Fibroblast of lung (primary cell): ENCODE data around the gene ANO2. TPM values are rescaled to one million over a fixed set of nuclear protein-coding genes. Genes with fewer than 3 reads are reported as not detected.
A peak's percentile ranks its signal among the peaks of the same experiment; 100 is the strongest.

Experiments used
- DNase-seq, 2 donors: peaks; one replicate each; pipeline versions ENCODE4 v3.0.0 to v3.0.0-alpha.2; 2010; ENCODE audit warnings: low read depth in 2 of 2
- H2AFZ ChIP-seq: 2 replicates; pipeline ENCODE4 v1.5.1; 2012; ENCODE audit warnings: low read length, control low read depth, inconsistent platforms
- H3K27ac ChIP-seq: 2 replicates; pipeline ENCODE4 v1.5.1; 2011; ENCODE audit warnings: low read length, control low read depth; ENCODE audit not compliant: insufficient read depth
- H3K27me3 ChIP-seq: 2 replicates; pipeline ENCODE4 v1.5.1; 2011; ENCODE audit warnings: mild to moderate bottlenecking, low read length; ENCODE audit not compliant: control insufficient read depth, insufficient read depth
- H3K36me3 ChIP-seq: 2 replicates; pipeline ENCODE4 v1.5.1; 2011; ENCODE audit warnings: low read length; ENCODE audit not compliant: control insufficient read depth, insufficient read depth
- H3K4me1 ChIP-seq: 2 replicates; pipeline ENCODE4 v1.5.1; 2011; ENCODE audit warnings: low read length; ENCODE audit not compliant: control insufficient read depth, insufficient read depth; ENCODE audit errors: extremely low read depth
- H3K4me2 ChIP-seq: 2 replicates; pipeline ENCODE4 v1.5.1; 2011; ENCODE audit warnings: low read length, control low read depth; ENCODE audit not compliant: insufficient read depth; ENCODE audit errors: extremely low read depth
- H3K4me3 ChIP-seq, 4 experiments: fragments of 200-600 bp in 1 of 4; sonication (generic) in 1 of 4; replicated peaks in 1 of 4; 2 replicates each; pipeline ENCODE4 v1.5.1; 2011 to 2016; ENCODE audit warnings: low read length in 4 of 4, low read depth in 3 of 4, mild to moderate bottlenecking in 3 of 4, control low read depth in 2 of 4, inconsistent platforms in 1 of 4, mixed read lengths in 1 of 4; ENCODE audit not compliant: insufficient read depth in 1 of 4; ENCODE audit errors: control extremely low read depth in 1 of 4
- H3K79me2 ChIP-seq: 2 replicates; pipeline ENCODE4 v1.5.1; 2012; ENCODE audit warnings: mild to moderate bottlenecking, low read length, inconsistent platforms; ENCODE audit not compliant: control insufficient read depth, insufficient read depth
- H3K9ac ChIP-seq: 2 replicates; pipeline ENCODE4 v1.5.1; 2011; ENCODE audit warnings: mild to moderate bottlenecking, low read length, control low read depth; ENCODE audit not compliant: insufficient read depth
- H3K9me3 ChIP-seq: 2 replicates; pipeline ENCODE4 v1.5.1; 2012; ENCODE audit warnings: low read depth, low read length; ENCODE audit not compliant: control insufficient read depth, insufficient read depth
- H4K20me1 ChIP-seq: 2 replicates; pipeline ENCODE4 v1.5.1; 2011; ENCODE audit warnings: low read length; ENCODE audit not compliant: control insufficient read depth, insufficient read depth; ENCODE audit errors: extremely low read depth
- EZH2 ChIP-seq: IDR thresholded peaks from 2 replicates; pipeline ENCODE4 v1.5.1; 2012; ENCODE audit warnings: low read length, control low read depth, mild to moderate bottlenecking; ENCODE audit errors: missing control alignments
- polyA plus RNA-seq, 2 donors: library from polyadenylated mRNA; depleted of rRNA in 1 of 2; stranded (reverse) in 1 of 2; unstranded in 1 of 2; fragments of >200 nt; gene quantifications; 2 replicates each; pipeline ENCODE4 v1.2.1, GENCODE V29; 2011 to 2012; ENCODE audit warnings: missing spikeins in 1 of 2
- total RNA-seq: library from RNA; depleted of rRNA; stranded (reverse); fragments of >200 nt; gene quantifications from 2 replicates; pipeline ENCODE4 v1.2.1, GENCODE V29; 2014
- TF ChIP-seq, protein P1 (sequence below), 2 donors: IDR thresholded peaks in 1 of 2; conservative IDR thresholded peaks in 1 of 2; 1 replicate in 1 of 2; 2 replicates in 1 of 2; pipeline ENCODE4 v1.5.1; 2011 to 2012; ENCODE audit warnings: low read length in 2 of 2, control low read depth in 1 of 2, inconsistent platforms in 1 of 2, low read depth in 1 of 2, mild to moderate bottlenecking in 1 of 2

The ANO2 gene
- total and polyA plus RNA-seq, 2 donors (not counting 1 experiment from before 2014, with no cell fraction given) = 0.15 to 0.17 TPM

GRCh38 chr12:5716201-5716600 lies 228.9 kb downstream of the ANO2 start:
- DNase-seq = peak; percentile 14 to 22
- Histone ChIP-seq H3K27ac (no peak overlapping the region), H3K9ac (no peak overlapping the region), H4K20me1 (no peaks in the 10 kb centered on the region), H3K36me3 (no peaks in the 10 kb centered on the region), H3K9me3 (no peaks in the 10 kb centered on the region), H3K4me2 (no peak overlapping the region), H3K4me1 (no peaks in the 10 kb centered on the region), H3K27me3 (peaks cover 4% of the 10 kb centered on the region), H2AFZ (no peak overlapping the region), H3K79me2 (no peaks in the 10 kb centered on the region), H3K4me3 (no peak overlapping the region)
- TF ChIP-seq EZH2 = no peak
- TF ChIP-seq, protein P1, sequence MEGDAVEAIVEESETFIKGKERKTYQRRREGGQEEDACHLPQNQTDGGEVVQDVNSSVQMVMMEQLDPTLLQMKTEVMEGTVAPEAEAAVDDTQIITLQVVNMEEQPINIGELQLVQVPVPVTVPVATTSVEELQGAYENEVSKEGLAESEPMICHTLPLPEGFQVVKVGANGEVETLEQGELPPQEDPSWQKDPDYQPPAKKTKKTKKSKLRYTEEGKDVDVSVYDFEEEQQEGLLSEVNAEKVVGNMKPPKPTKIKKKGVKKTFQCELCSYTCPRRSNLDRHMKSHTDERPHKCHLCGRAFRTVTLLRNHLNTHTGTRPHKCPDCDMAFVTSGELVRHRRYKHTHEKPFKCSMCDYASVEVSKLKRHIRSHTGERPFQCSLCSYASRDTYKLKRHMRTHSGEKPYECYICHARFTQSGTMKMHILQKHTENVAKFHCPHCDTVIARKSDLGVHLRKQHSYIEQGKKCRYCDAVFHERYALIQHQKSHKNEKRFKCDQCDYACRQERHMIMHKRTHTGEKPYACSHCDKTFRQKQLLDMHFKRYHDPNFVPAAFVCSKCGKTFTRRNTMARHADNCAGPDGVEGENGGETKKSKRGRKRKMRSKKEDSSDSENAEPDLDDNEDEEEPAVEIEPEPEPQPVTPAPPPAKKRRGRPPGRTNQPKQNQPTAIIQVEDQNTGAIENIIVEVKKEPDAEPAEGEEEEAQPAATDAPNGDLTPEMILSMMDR (conservative IDR thresholded peaks at IDR 0.05 in 1 of 2, IDR thresholded peaks at IDR 0.05 in 1 of 2; ENCODE audit: low read depth in 1 of 2, low read length in 2 of 2) = no peak

DNA sequence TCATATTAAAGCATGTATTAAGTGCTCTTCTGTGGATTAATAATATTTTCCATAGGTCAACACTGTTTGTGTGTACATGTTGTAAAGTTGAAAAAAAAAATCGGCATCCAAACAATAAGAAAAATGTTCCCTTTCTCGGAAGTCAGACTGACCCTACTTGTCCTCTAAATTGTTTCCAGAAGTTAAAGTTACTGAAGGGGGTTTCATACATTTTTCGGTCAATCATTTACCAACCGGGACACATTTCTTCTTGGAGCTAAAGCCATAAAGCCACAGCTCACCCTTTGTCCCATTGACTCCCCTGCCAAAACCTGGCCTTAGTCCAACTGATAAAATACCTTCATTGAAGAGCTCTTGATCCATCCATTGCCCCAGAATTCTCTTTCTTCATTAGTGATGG lies 230.0 kb downstream of the ANO2 start:
- no peaks in the 10 kb centered on the region for H3K9me3 ChIP-seq
- no peak overlapping the region for H3K4me2 ChIP-seq
- H3K36me3 ChIP-seq = no peaks in the 10 kb centered on the region
- no peaks in the 10 kb centered on the region for H3K27me3 ChIP-seq
- H4K20me1 ChIP-seq = no peaks in the 10 kb centered on the region
- TF ChIP-seq, protein P1 (conservative IDR thresholded peaks at IDR 0.05 in 1 of 2, IDR thresholded peaks at IDR 0.05 in 1 of 2; ENCODE audit: low read depth in 1 of 2, low read length in 2 of 2) = no peak
- TF ChIP-seq EZH2 = no peak
- no peak for DNase-seq
- no peaks in the 10 kb centered on the region for H3K4me1 ChIP-seq
- no peak overlapping the region for H2AFZ ChIP-seq
- no peak overlapping the region for H3K4me3 ChIP-seq
- no peaks in the 10 kb centered on the region for H3K79me2 ChIP-seq
- H3K9ac ChIP-seq = no peak overlapping the region
- no peak overlapping the region for H3K27ac ChIP-seq

- H3K79me2 ChIP-seq = no peaks in the 10 kb centered on the region
- H4K20me1 ChIP-seq = no peaks in the 10 kb centered on the region
- H3K4me1 ChIP-seq = no peaks in the 10 kb centered on the region
- no peak overlapping the region for H3K27ac ChIP-seq
- no peak overlapping the region for H2AFZ ChIP-seq
- H3K4me2 ChIP-seq = no peak overlapping the region
- DNase-seq = no peak
- no peak overlapping the region for H3K9ac ChIP-seq
- no peaks in the 10 kb centered on the region for H3K9me3 ChIP-seq
- no peak for TF ChIP-seq EZH2
- TF ChIP-seq, protein P1 (conservative IDR thresholded peaks at IDR 0.05 in 1 of 2, IDR thresholded peaks at IDR 0.05 in 1 of 2; ENCODE audit: low read depth in 1 of 2, low read length in 2 of 2) = no peak
- no peaks in the 10 kb centered on the region for H3K36me3 ChIP-seq
- no peak overlapping the region for H3K4me3 ChIP-seq
- no peaks in the 10 kb centered on the region for H3K27me3 ChIP-seq
Measured at GRCh38 chr12:5713599-5714081, 231.4 kb downstream of the ANO2 start.
